A673 (cell line): Measurements from ENCODE around the gene FARP1. TPM values are rescaled to one million over a fixed set of nuclear protein-coding genes. Genes with fewer than 3 reads are reported as not detected.

Experiments used
- BruUV-seq: library from RNA; stranded (reverse); fragments of 400-500 nt; replicated peaks from 2 replicates; lab custom pipeline; 2021; lab: Mats Ljungman, UMichigan
- CTCF ChIA-PET: fragments of 300-600 bp; sonication (Branson Sonifier 250); formaldehyde crosslinking; loops from one replicate; lab custom pipeline; 2022; ENCODE audit warnings: antibody characterized with exemption; lab: Charles Lee
- POLR2A ChIA-PET: fragments of 300-600 bp; sonication (Branson Sonifier 250); formaldehyde crosslinking; loops from one replicate; lab custom pipeline; 2022; ENCODE audit warnings: antibody characterized with exemption; ENCODE audit not compliant: low non-redundant PET; lab: Charles Lee
- DNase-seq: peaks from one replicate; pipeline ENCODE4 v3.0.0-alpha.2; 2015; ENCODE audit warnings: low spot score
- H3K27ac ChIP-seq: fragments of 200-600 bp; sonication (generic); 2 replicates; pipeline ENCODE4 v1.5.1; 2016; ENCODE audit warnings: mixed run types, low read depth, mild to moderate bottlenecking, mixed read lengths, antibody characterized with exemption, low read length; ENCODE audit not compliant: poor library complexity, severe bottlenecking
- H3K27me3 ChIP-seq: fragments of 200-600 bp; sonication (generic); replicated peaks from 2 replicates; pipeline ENCODE4 v1.6.1; 2017; ENCODE audit warnings: mixed run types, low read depth, mild to moderate bottlenecking, mixed read lengths, antibody characterized with exemption, low read length; ENCODE audit not compliant: insufficient read depth, poor library complexity
- H3K36me3 ChIP-seq: fragments of 200-600 bp; sonication (generic); 2 replicates; pipeline ENCODE4 v1.6.1; 2016; ENCODE audit warnings: mixed run types, mild to moderate bottlenecking, mixed read lengths, antibody characterized with exemption, low read length; ENCODE audit not compliant: insufficient read depth, poor library complexity, severe bottlenecking
- H3K4me1 ChIP-seq: fragments of 200-600 bp; sonication (generic); 2 replicates; pipeline ENCODE4 v1.6.1; 2017; ENCODE audit warnings: mixed run types, mild to moderate bottlenecking, mixed read lengths, antibody characterized with exemption, low read length; ENCODE audit not compliant: insufficient read depth, poor library complexity, severe bottlenecking
- H3K4me3 ChIP-seq: fragments of 200-600 bp; sonication (generic); 2 replicates; pipeline ENCODE4 v1.5.1; 2016; ENCODE audit warnings: low read depth, mixed run types, mild to moderate bottlenecking, mixed read lengths, low read length; ENCODE audit not compliant: poor library complexity, severe bottlenecking
- H3K9me3 ChIP-seq: fragments of 200-600 bp; sonication (generic); 2 replicates; pipeline ENCODE4 v1.6.1; 2016; ENCODE audit warnings: mixed run types, low read depth, mild to moderate bottlenecking, mixed read lengths, antibody characterized with exemption, low read length; ENCODE audit not compliant: poor library complexity, severe bottlenecking
- EZH2 ChIP-seq: fragments of 200-600 bp; sonication (generic); IDR thresholded peaks from 2 replicates; pipeline ENCODE4 v1.6.1; 2017; ENCODE audit warnings: borderline replicate concordance, low read depth, mild to moderate bottlenecking, mixed read lengths, antibody characterized with exemption, low read length; ENCODE audit not compliant: poor library complexity, severe bottlenecking
- intact Hi-C: fragments of 100-400 bp; cut with micrococcal nuclease; formaldehyde crosslinking; loops from one replicate; pipeline ENCODE4 v1.10.0; 2022; ENCODE audit not compliant: unreplicated experiment
- total RNA-seq: library from RNA; stranded (reverse); gene quantifications from 2 replicates; pipeline ENCODE4 v1.2.3, GENCODE V29; 2021
- TF ChIP-seq, protein P1 (sequence below): fragments of 300-800, 200-600 bp; sonication (generic); conservative IDR thresholded peaks from 2 replicates; pipeline ENCODE4 v1.5.1; 2017; ENCODE audit warnings: low read depth, mild to moderate bottlenecking, antibody characterized with exemption, low read length, moderate library complexity, mixed read lengths

FARP1 gene
- total RNA-seq, 1 experiment from 2014 or later: 177 TPM

- no peak overlapping the region for H3K4me3 ChIP-seq
- ChIA-PET POLR2A (no interaction called here), CTCF (interaction anchor here (0.6 kb wide), 1 partner anchor 8 kb away, joined by 4 read pairs; no protein-coding TSS in a partner anchor)
- intact Hi-C loops: no loop called here
- no peaks in the 10 kb centered on the region for H3K36me3 ChIP-seq
- H3K27ac ChIP-seq: no peak overlapping the region
- TF ChIP-seq, protein P1, sequence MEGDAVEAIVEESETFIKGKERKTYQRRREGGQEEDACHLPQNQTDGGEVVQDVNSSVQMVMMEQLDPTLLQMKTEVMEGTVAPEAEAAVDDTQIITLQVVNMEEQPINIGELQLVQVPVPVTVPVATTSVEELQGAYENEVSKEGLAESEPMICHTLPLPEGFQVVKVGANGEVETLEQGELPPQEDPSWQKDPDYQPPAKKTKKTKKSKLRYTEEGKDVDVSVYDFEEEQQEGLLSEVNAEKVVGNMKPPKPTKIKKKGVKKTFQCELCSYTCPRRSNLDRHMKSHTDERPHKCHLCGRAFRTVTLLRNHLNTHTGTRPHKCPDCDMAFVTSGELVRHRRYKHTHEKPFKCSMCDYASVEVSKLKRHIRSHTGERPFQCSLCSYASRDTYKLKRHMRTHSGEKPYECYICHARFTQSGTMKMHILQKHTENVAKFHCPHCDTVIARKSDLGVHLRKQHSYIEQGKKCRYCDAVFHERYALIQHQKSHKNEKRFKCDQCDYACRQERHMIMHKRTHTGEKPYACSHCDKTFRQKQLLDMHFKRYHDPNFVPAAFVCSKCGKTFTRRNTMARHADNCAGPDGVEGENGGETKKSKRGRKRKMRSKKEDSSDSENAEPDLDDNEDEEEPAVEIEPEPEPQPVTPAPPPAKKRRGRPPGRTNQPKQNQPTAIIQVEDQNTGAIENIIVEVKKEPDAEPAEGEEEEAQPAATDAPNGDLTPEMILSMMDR: no peak
- TF ChIP-seq EZH2: no peak
- BruUV-seq: no TSS peak
- no peak for DNase-seq
- no peaks in the 10 kb centered on the region for H3K9me3 ChIP-seq
- no peaks in the 10 kb centered on the region for H3K4me1 ChIP-seq
- H3K27me3 ChIP-seq: no peaks in the 10 kb centered on the region
Observed at GRCh38 chr13:98133946-98134345, 8.9 kb upstream of the FARP1 start.

GRCh38 chr13:98134901-98135300, 8.0 kb upstream of the FARP1 start:
- Histone ChIP-seq H3K27me3 (no peaks in the 10 kb centered on the region), H3K4me1 (no peaks in the 10 kb centered on the region), H3K27ac (no peak overlapping the region), H3K9me3 (no peaks in the 10 kb centered on the region), H3K36me3 (no peaks in the 10 kb centered on the region), H3K4me3 (no peak overlapping the region)
- no peak for TF ChIP-seq EZH2
- TF ChIP-seq, protein P1: no peak
- no peak for DNase-seq
- ChIA-PET POLR2A (no interaction called here), CTCF (no interaction called here)
- no TSS peak for BruUV-seq
- intact Hi-C loops: no loop called here

DNA sequence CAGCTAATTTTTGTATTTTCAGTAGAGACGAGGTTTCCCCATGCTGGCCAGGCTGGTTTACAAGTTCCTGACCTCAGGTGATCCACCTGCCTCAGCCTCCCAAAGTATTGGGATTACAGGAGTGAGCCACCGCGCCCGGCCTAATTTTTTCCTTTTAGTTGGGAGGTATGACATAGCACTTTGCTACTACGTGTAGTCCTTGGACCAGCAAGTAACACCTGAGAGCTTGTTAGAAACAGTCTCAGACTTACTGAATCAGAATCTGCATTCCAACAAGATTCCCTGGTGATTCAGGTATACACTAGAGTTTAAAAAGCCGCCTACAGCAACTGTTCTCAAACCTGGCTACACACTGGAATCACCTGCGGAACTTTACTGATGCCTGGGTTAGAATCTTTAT, 1.8 kb upstream of the FARP1 start:
- Histone ChIP-seq H3K4me3 (no peak overlapping the region), H3K27me3 (no peaks in the 10 kb centered on the region), H3K27ac (no peak overlapping the region), H3K4me1 (peaks cover 18% of the 10 kb centered on the region), H3K9me3 (no peaks in the 10 kb centered on the region), H3K36me3 (no peaks in the 10 kb centered on the region)
- no peak for TF ChIP-seq EZH2
- TF ChIP-seq, protein P1: no peak
- no peak for DNase-seq
- no TSS peak for BruUV-seq
- ChIA-PET POLR2A (no interaction called here), CTCF (no interaction called here)
- intact Hi-C loops: loop anchor here (5.0 to 10.0 kb wide), 5 partner anchors 76 to 306 kb away; no protein-coding TSS in a partner anchor
